ENCODE results near the gene FOXD1.

GRCh38 chr5:73415617-73416016 is 33.0 kb downstream of the FOXD1 start:
- TF ChIP-seq, protein P1, sequence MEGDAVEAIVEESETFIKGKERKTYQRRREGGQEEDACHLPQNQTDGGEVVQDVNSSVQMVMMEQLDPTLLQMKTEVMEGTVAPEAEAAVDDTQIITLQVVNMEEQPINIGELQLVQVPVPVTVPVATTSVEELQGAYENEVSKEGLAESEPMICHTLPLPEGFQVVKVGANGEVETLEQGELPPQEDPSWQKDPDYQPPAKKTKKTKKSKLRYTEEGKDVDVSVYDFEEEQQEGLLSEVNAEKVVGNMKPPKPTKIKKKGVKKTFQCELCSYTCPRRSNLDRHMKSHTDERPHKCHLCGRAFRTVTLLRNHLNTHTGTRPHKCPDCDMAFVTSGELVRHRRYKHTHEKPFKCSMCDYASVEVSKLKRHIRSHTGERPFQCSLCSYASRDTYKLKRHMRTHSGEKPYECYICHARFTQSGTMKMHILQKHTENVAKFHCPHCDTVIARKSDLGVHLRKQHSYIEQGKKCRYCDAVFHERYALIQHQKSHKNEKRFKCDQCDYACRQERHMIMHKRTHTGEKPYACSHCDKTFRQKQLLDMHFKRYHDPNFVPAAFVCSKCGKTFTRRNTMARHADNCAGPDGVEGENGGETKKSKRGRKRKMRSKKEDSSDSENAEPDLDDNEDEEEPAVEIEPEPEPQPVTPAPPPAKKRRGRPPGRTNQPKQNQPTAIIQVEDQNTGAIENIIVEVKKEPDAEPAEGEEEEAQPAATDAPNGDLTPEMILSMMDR (IDR thresholded peaks at IDR 0.05; ENCODE audit: poor library complexity, severe bottlenecking): no peak
- TF ChIP-seq, protein P2, sequence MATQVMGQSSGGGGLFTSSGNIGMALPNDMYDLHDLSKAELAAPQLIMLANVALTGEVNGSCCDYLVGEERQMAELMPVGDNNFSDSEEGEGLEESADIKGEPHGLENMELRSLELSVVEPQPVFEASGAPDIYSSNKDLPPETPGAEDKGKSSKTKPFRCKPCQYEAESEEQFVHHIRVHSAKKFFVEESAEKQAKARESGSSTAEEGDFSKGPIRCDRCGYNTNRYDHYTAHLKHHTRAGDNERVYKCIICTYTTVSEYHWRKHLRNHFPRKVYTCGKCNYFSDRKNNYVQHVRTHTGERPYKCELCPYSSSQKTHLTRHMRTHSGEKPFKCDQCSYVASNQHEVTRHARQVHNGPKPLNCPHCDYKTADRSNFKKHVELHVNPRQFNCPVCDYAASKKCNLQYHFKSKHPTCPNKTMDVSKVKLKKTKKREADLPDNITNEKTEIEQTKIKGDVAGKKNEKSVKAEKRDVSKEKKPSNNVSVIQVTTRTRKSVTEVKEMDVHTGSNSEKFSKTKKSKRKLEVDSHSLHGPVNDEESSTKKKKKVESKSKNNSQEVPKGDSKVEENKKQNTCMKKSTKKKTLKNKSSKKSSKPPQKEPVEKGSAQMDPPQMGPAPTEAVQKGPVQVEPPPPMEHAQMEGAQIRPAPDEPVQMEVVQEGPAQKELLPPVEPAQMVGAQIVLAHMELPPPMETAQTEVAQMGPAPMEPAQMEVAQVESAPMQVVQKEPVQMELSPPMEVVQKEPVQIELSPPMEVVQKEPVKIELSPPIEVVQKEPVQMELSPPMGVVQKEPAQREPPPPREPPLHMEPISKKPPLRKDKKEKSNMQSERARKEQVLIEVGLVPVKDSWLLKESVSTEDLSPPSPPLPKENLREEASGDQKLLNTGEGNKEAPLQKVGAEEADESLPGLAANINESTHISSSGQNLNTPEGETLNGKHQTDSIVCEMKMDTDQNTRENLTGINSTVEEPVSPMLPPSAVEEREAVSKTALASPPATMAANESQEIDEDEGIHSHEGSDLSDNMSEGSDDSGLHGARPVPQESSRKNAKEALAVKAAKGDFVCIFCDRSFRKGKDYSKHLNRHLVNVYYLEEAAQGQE (IDR thresholded peaks at IDR 0.05; ENCODE audit: borderline replicate concordance): no peak

Measured in neural cell (in vitro differentiated cells).